ENCODE measurements around the gene CYLC1.

The CYLC1 gene

GRCh38 chrX:83892433-83892832 lies 31.5 kb downstream of the CYLC1 start:
- no peak overlapping the region for H3K4me3 ChIP-seq (ENCODE audit: low read depth, low read length)
- DNase-seq (ENCODE audit: low read depth): no peak
- TF ChIP-seq CTCF (IDR thresholded peaks at IDR 0.05; ENCODE audit: low read depth, low read length) (no peak), MAX (IDR thresholded peaks at IDR 0.05; ENCODE audit: low read depth, low read length) (no peak), MYC (IDR thresholded peaks at IDR 0.05; ENCODE audit: low read depth, low read length) (no peak), POLR2A (IDR thresholded peaks at IDR 0.05; ENCODE audit: extremely low read depth, insufficient read length) (no peak)

- H3K4me3 ChIP-seq (ENCODE audit: low read depth, low read length): no peak overlapping the region
- TF ChIP-seq MAX (IDR thresholded peaks at IDR 0.05; ENCODE audit: low read depth, low read length) (no peak), POLR2A (IDR thresholded peaks at IDR 0.05; ENCODE audit: extremely low read depth, insufficient read length) (no peak)
- no peak for DNase-seq (ENCODE audit: low read depth)
Measured at GRCh38 chrX:83906921-83907320, 46.0 kb downstream of the CYLC1 start.

DNA sequence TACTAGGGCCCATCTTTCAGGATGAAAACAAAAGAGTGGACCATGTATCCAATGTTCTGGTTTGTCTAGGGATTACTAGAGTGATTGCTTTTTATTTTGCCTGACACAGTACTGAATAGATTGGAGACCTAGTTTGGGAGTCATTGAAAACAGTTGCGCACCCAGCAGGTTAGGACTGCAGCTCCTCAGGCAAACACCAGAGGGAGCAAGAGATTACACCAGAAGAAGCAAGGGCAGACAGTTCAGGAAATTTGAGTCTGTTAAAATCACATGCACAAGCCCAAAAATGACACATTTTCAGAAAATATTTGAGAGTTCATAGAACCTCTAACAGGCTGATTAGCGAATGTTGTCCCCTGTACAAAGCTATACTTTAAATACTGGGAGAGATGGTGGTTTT lies 55.6 kb downstream of the CYLC1 start:
- DNase-seq (ENCODE audit: low read depth): peak; percentile 27
- TF ChIP-seq CTCF (IDR thresholded peaks at IDR 0.05; ENCODE audit: low read depth, low read length) (peak; percentile 61), MYC (IDR thresholded peaks at IDR 0.05; ENCODE audit: low read depth, low read length) (no peak), POLR2A (IDR thresholded peaks at IDR 0.05; ENCODE audit: extremely low read depth, insufficient read length) (no peak)
- H3K4me3 ChIP-seq (ENCODE audit: low read depth, low read length): no peak overlapping the region

- DNase-seq (ENCODE audit: low read depth): no peak
- H3K4me3 ChIP-seq (ENCODE audit: low read depth, low read length): no peak overlapping the region
- TF ChIP-seq MAX (IDR thresholded peaks at IDR 0.05; ENCODE audit: low read depth, low read length) (no peak), POLR2A (IDR thresholded peaks at IDR 0.05; ENCODE audit: extremely low read depth, insufficient read length) (no peak), CTCF (IDR thresholded peaks at IDR 0.05; ENCODE audit: low read depth, low read length) (no peak), MYC (IDR thresholded peaks at IDR 0.05; ENCODE audit: low read depth, low read length) (no peak)
Measured at GRCh38 chrX:83934220-83934619, 73.3 kb downstream of the CYLC1 start.

All from NB4 (cell line).